AG20443 (cell line): ENCODE measurements around the gene TCTN1.

ENCODE experiments used
- DNase-seq: peaks from one replicate; pipeline ENCODE4 v3.0.0; 2012; ENCODE audit warnings: low spot score, mixed read lengths

TCTN1 gene

GRCh38 chr12:110683888-110684287 lies 70.0 kb downstream of the TCTN1 start:
- no peak for DNase-seq

DNA sequence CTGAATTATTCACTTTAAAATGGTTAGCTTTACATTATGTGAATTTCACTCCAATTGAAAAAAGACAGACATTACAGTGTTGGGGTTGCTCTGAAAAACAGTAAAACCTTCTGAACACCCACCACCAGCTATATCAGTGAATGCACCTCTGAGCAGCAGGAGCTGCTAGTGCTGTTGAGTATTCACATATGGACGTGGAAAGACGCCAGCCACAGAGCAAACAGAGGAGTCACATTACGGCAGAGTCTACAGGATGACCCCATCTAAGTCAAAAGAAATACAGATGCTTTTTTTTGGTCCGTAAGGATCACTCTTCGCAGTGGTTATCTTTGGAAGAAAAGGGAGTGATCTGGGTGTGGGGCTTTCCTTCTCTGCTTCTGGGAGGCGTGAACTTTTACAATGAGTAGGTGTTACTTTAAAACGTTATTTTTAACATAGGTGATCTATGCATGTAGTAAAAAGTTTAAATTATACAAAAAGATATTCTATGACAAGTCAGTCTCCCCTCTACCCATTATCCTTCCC lies 70.4 kb downstream of the TCTN1 start:
- DNase-seq: no peak

DNA sequence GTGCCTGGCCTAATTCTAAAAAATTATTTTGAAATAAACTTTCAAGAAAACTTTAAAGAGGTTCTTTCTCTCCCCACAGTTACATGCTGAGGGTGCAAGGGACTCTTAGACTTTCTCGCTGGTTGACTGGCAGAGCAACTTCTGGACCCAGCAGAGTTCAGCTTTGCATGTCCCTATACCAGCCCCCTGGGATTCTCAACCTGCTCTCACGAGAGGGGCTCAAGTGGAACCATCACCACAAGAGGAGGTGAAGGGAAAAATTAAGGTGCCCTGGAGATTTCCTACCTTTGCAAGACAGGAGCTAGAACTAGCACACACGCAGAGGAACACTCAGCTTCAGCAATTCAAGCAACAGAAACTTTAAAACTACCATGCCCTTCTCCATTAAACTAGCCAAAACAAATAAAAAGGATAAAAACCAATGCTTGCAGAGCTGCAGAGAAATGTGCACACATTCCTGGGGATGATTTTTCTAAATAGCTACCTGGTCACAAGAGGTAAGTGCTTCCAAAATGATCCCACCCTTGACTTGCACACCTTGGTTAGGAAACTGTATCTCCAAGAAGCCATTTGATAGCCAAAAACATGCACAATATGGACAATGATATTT lies 72.5 kb downstream of the TCTN1 start:
- DNase-seq: no peak

- peak; percentile 7 for DNase-seq
These were observed 73.7 kb downstream of the TCTN1 start for GRCh38 chr12:110687396-110688169.

DNA sequence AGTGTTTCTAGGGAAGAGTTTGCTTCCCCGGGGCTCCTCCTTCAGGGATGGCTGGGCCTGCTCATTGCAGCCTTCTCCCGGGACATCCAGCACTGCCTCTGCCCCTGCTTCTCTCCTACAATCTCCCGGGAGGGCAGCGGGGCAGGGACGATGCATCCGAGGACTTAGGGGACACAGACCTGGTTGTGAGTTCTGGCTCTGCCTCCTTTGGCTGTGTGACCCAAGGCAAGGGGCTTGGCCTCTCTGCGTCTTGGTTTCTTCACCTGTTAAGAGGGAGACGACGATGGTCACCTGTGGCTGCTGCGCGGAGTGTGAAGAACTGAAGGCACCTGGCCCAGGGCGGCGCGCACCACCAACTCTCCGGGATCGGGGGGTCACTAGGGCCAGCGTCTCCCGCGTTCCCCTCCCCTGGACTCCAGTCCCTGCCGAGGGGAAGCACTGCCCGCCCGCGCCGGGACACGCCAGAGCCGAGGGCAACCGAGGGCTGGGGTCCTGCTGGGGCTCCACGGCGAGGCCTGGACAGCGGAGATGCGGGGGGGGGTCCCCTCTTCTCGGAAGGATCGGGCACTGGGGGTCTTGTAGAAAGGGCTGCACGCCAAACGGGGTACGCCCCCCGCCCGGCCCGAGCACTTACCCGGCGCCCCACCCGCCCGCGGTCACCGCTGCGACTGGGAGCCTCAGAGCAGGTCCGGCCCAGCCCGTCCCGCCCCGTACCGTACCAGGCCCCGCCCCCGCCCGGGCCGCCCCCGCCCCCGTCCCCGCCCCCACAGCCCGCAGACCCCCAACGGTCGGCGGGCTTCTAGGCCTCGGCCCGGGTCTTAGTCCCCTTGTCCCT lies 74.7 kb downstream of the TCTN1 start, which contains the start of gene HVCN1:
Gene HVCN1, minus strand, starts transcription at position 670 of the 835 bp plus-strand sequence. CDS start 5,870 bp downstream, outside the sequence.
- peak; percentile 84 for DNase-seq

GRCh38 chr12:110689281-110690126 lies 75.6 kb downstream of the TCTN1 start:
- DNase-seq: peak; percentile 63

- DNase-seq: peak; percentile 2
These were observed 76.2 kb downstream of the TCTN1 start for GRCh38 chr12:110690127-110690430.

GRCh38 chr12:110693731-110694130 lies 79.8 kb downstream of the TCTN1 start:
- peak; percentile 5 for DNase-seq

DNA sequence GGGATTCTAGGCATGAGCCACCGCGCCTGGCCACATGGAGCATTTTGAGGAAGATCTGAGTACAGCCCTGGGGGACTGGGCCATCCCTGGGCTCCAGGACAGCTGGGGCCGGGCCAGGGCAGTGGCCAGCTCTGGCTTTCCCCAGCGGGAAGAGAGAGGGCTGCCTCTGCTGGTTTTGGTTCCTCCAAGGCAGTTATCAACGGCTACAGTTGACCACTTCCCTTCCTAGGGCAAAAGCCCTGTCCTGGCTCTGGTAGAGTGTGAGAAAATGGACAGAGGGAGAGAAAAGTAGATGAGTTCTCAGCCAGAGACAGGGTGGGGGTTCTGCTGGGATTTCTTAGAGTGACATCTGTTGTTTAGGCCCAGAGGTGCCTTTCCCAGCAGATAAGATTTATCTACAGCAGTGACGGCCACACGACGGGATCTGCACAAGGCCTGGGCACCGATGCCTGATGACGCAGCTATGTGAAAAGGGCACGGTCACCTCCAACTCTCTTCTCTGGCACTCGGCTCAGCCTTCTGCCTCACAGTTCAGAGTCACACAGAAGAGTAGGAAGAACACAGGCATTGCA lies 80.5 kb downstream of the TCTN1 start:
- DNase-seq: peak; percentile 5

DNA sequence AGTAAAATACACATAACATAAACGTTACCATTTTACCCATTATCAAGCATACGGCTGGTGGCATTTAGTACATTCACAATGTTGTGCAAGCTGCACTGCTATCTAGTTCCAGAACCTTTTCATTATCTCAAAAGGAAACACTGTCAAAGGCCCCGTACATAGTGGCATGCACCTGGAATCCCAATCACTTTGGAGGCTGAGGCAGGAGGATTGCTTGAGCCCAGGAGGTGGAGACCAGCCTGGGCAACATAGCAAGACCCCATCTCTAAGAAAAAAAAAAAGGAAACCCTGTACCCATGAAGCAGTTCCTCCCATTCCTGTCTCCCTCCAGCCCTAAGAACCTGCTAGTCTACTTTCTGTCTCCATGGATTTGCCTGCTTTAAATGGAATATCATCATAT lies 82.4 kb downstream of the TCTN1 start:
- DNase-seq: no peak

DNA sequence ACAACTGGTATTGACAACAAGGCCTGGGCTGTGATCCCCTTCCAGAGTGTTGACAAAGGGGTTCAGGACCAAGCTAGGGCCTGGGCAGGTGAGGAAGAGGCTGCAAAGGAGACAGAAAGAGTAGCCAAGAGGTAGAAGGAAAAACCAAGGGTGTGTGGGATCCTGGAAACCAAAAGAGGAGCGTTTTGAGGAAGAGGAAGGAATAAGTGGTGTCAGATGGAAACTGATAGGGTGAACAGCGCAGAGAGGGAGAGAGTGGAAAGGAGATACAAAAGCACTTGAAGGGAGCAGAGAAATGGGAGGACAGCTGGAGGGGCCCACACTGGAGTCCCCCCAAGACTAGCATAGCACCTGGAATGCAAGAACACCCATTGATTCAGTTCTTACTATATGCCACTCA lies 83.3 kb downstream of the TCTN1 start:
- DNase-seq: no peak

DNA sequence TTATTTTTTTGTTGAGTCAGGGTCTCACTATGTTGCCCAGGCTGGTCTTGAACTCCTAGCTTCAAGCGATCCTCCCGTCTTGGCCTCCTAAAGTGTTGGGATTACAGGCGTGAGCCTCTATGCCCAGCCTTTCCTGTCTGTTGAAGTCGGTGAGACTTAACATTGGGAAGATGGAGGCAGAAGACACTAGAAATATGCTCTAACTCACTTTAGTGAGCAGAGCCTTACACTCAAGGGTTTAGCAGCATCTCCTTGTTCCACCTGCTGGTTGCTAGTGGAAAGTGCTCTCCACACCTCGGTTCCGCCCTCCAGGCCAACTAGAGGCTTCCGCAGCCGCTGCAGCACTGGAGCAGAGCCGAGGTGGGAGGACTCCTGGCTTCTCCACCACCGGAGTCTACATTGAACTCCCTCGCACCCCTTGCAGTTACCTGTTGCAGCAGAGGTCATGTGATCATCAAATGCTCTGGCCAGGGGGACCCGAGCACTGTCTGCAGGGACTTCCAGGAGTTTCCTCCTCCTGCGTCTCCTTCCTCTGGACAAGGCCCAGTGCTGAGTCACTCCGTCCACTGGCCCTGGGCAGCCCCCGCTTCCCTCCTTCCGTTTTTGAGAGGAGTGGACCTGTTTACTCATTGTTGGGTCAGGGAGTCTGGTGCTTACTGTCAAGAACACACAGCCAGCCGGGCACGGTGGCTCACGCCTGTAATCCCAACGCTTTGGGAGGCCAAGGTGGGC lies 84.4 kb downstream of the TCTN1 start:
- peak; percentile 76 for DNase-seq
